ENCODE measurements around the gene SPACDR.

Gene SPACDR

DNA sequence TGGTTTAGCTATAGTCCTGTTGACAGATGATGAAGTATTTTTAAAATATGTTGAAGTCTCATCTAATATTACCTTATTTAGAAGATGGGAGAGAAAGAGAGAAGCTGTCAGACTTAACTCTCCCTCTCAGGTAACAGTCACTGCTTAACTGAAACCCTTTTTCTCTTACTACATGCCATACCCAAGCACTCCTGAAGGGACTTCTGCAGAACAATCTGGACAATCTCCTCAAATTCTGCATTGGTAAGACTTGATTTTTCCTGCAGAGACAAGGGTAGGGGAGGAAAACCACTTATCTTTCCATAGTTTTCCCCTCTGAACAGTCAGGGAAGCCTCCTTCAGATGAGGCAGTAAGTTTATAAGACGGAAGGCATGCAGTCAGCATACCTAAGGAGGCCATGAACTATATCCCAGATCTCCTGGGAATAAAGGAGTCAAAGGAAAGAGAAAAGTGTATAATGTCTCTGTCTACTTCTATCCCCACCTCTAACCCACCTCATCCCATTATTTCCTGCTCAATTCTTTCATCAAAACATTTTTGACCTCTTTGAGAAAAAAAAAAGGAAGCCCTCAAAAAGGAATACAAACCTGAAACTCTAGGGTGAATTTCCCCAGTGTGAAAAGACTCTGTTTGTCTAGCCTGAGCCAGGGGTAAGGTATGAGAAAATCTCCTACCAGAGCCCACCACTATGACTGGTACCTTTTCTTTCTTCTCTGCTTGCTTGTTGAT is 45.0 kb downstream of the SPACDR start:
- Histone ChIP-seq H3K36me3 (ENCODE audit: insufficient read depth, low read depth, low read length) (no peaks in the 10 kb centered on the region), H3K4me1 (ENCODE audit: insufficient read depth, low read length) (no peaks in the 10 kb centered on the region)

DNA sequence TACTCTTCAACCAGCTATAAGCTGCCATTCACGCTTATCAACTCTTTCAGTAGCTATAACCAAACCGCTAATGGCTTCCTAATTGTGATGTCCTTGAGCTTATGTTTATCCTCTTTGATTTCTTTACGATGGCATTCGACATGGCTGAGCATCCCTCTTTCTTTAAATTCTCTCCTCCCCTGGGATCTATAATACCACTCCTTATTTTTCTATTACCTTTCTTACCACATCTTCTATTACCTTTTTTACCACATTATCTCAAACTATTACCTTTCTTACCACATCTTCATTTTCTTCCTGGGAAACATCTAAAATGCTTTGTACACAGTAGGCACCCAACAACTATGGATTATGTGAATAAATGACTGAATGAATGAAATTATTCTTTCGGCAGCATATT is 48.6 kb downstream of the SPACDR start:
- Histone ChIP-seq H3K4me3 (ENCODE audit: low read length) (no peak overlapping the region), H3K27ac (ENCODE audit: low read length) (no peak overlapping the region), H3K4me1 (ENCODE audit: insufficient read depth, low read length) (no peaks in the 10 kb centered on the region), H3K9ac (ENCODE audit: low read depth, low read length) (no peak overlapping the region), H3K27me3 (ENCODE audit: insufficient read depth, low read length) (peaks cover 6% of the 10 kb centered on the region; the same call in 1 of the 2 replicates), H3K36me3 (ENCODE audit: insufficient read depth, low read depth, low read length) (no peaks in the 10 kb centered on the region), H3K9me3 (ENCODE audit: insufficient read depth, low read depth, low read length) (no peaks in the 10 kb centered on the region)

More for the DNA sequence above, 45.0 kb downstream of the SPACDR start:
- H3K9ac ChIP-seq (ENCODE audit: low read depth, low read length): no peak overlapping the region
- no peak overlapping the region for H3K4me3 ChIP-seq (ENCODE audit: low read length)
- no peaks in the 10 kb centered on the region for H3K9me3 ChIP-seq (ENCODE audit: insufficient read depth, low read depth, low read length)
- H3K27ac ChIP-seq (ENCODE audit: low read length): no peak overlapping the region
- no peaks in the 10 kb centered on the region for H3K27me3 ChIP-seq (ENCODE audit: insufficient read depth, low read length)

DNA sequence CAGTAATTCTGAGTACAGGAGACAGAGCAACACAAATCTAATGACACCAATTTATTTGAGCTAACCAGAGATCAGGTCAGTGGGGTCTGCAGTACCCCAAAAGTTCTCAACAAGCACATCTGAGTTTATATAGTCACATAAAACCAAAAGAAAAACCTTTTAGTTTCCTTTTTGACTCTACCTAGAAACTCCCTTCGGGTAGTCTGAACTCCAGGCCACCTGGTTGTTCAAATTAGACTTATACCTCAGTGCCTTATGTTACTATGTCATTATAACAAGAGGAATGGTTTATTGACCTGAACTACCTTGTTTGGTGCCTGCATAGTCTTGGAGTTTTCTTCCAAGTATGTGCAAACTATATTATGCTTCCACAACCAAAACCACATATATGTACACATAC is 50.2 kb downstream of the SPACDR start:
- Histone ChIP-seq H3K27ac (ENCODE audit: low read length) (no peak overlapping the region), H3K4me1 (ENCODE audit: insufficient read depth, low read length) (no peaks in the 10 kb centered on the region)

DNA sequence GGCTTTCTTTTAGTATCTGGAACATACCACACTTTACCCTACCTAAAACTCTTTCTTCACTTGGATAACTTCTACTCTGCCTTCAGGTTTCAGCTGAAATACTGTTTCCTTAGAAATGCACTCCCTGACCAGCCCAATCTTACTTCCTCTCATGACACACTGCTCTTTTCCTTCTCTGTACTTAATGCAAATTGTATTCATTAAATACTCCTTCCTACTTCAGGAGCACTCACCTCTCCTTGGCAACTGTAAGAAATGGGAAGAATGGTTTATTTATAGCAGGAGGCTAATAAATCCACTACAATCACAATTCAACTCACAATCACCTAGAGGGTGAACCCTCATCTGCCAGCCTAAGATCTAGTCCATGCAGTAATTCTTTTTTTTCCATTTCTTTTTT is 50.7 kb downstream of the SPACDR start:
- Histone ChIP-seq H3K27ac (ENCODE audit: low read length) (no peak overlapping the region), H3K9me3 (ENCODE audit: insufficient read depth, low read depth, low read length) (no peaks in the 10 kb centered on the region), H3K4me1 (ENCODE audit: insufficient read depth, low read length) (no peaks in the 10 kb centered on the region), H3K9ac (ENCODE audit: low read depth, low read length) (no peak overlapping the region), H3K27me3 (ENCODE audit: insufficient read depth, low read length) (peaks cover 21% of the 10 kb centered on the region), H3K36me3 (ENCODE audit: insufficient read depth, low read depth, low read length) (no peaks in the 10 kb centered on the region), H3K4me3 (ENCODE audit: low read length) (no peak overlapping the region)

More for the DNA sequence above, 50.2 kb downstream of the SPACDR start:
- Histone ChIP-seq H3K36me3 (ENCODE audit: insufficient read depth, low read depth, low read length) (no peaks in the 10 kb centered on the region), H3K4me3 (ENCODE audit: low read length) (no peak overlapping the region), H3K9ac (ENCODE audit: low read depth, low read length) (no peak overlapping the region), H3K9me3 (ENCODE audit: insufficient read depth, low read depth, low read length) (no peaks in the 10 kb centered on the region), H3K27me3 (ENCODE audit: insufficient read depth, low read length) (peaks cover 18% of the 10 kb centered on the region)

DNA sequence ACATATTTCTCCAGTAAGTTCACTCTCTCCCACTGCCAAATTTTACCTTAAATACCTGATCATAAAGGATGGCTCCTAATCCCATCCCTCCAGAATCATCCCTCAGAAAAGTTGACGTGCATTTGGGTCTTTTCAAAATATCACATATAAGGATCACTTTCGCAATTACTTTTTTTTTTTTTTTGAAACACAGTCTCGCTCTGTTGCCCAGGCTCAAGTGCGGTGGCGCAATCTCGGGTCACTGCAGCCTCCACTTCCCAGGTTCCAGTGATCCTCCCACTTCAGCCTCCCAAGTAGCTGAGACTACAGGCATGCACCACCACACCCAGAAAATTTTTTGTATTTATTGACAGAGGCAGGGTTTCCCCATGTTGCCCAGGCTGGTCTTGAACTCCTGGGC is 53.0 kb downstream of the SPACDR start:
- H3K9me3 ChIP-seq (ENCODE audit: insufficient read depth, low read depth, low read length): no peaks in the 10 kb centered on the region
- no peak overlapping the region for H3K4me3 ChIP-seq (ENCODE audit: low read length)
- H3K4me1 ChIP-seq (ENCODE audit: insufficient read depth, low read length): no peaks in the 10 kb centered on the region
- peaks cover 24% of the 10 kb centered on the region for H3K27me3 ChIP-seq (ENCODE audit: insufficient read depth, low read length)
- H3K9ac ChIP-seq (ENCODE audit: low read depth, low read length): no peak overlapping the region
- H3K36me3 ChIP-seq (ENCODE audit: insufficient read depth, low read depth, low read length): no peaks in the 10 kb centered on the region
- no peak overlapping the region for H3K27ac ChIP-seq (ENCODE audit: low read length)

DNA sequence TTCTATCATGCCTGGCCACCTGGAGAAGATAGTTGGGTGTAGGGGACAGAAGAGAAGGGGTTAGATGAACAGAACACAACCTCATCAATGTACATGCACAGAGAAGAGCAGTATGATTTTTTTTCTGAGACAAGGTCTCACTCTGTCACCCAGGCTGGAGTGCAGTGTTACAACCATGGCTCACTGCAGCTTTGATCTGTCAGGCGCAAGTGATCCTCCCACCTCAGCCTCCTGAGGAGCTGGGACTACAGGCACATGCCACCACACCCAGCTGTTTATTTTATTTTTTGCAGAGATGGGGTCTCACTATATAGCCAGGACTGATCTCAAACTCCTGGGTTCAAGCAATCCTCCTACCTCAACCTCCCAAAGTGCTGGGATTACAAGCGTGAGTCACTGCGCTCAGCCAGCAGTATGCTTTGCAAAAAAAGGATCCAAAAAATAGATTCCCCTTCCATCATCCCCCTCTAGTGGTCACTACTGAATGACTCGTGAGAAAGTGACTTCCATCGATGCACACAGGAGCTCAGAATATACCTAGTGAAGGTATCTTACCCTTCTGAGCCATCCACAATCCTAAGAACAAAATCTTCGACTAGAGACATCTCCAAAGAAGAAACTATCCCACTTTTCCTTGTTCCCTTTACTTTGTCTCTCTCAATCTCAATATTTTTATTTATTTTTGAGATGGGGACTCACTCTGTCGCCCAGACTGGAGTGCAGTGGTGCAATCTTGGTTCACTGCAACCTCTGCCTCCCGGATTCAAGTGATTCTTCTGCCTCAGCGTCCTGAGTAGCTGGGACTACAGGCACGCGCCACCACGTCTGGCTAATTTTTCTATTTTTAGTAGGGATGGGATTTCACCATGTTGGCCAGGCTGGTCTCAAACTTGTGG is 56.5 kb downstream of the SPACDR start:
- no peak overlapping the region for H3K9ac ChIP-seq (ENCODE audit: low read depth, low read length)
- no peaks in the 10 kb centered on the region for H3K9me3 ChIP-seq (ENCODE audit: insufficient read depth, low read depth, low read length)
- H3K27me3 ChIP-seq (ENCODE audit: insufficient read depth, low read length): peaks cover 30% of the 10 kb centered on the region
- no peaks in the 10 kb centered on the region for H3K4me1 ChIP-seq (ENCODE audit: insufficient read depth, low read length)
- no peak overlapping the region for H3K4me3 ChIP-seq (ENCODE audit: low read length)
- no peaks in the 10 kb centered on the region for H3K36me3 ChIP-seq (ENCODE audit: insufficient read depth, low read depth, low read length)
- H3K27ac ChIP-seq (ENCODE audit: low read length): no peak overlapping the region

DNA sequence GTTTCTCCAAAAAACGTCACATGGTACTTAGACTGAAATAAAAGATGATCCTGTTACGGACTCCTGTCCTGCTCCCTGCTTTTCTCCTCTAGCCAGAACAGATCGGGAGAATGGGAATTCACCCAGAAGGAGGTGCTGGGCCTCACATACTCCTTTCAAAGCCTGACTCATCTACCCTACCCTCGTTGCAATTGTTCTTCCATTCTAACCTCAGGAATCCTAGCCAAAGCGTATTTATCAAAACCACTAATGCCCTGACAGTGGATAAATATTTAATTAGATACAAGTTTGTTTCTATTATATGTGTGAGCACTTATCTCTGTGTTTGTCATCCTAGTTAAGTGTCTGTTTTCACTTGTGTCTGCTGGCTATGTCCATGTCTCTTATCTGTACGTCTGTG is 57.3 kb downstream of the SPACDR start:
- Histone ChIP-seq H3K27me3 (ENCODE audit: insufficient read depth, low read length) (peaks cover 30% of the 10 kb centered on the region), H3K9me3 (ENCODE audit: insufficient read depth, low read depth, low read length) (no peaks in the 10 kb centered on the region), H3K9ac (ENCODE audit: low read depth, low read length) (no peak overlapping the region), H3K36me3 (ENCODE audit: insufficient read depth, low read depth, low read length) (no peaks in the 10 kb centered on the region), H3K27ac (ENCODE audit: low read length) (no peak overlapping the region), H3K4me3 (ENCODE audit: low read length) (no peak overlapping the region), H3K4me1 (ENCODE audit: insufficient read depth, low read length) (no peaks in the 10 kb centered on the region)

Data from iPS-20b (cell line).